Measurements from ENCODE around the gene FAF1. TPM values are rescaled to one million over a fixed set of nuclear protein-coding genes. Genes with fewer than 3 reads are reported as not detected.

Gene FAF1
- total and polyA plus RNA-seq, 4 donors: 8.6 to 45.0 (median 18.2) TPM

GRCh38 chr1:50702395-50702794 lies 257.7 kb downstream of the FAF1 start (continued):
- no peak for TF ChIP-seq REST (IDR thresholded peaks at IDR 0.05)
- no peak for TF ChIP-seq EGR1 (IDR thresholded peaks at IDR 0.05; ENCODE audit: low read depth in 2 of 2)
- TF ChIP-seq GABPA (IDR thresholded peaks at IDR 0.05 in 1 of 2, conservative IDR thresholded peaks at IDR 0.05 in 1 of 2): no peak
- TF ChIP-seq TAF1 (conservative IDR thresholded peaks at IDR 0.05): no peak

- TF ChIP-seq SP1 (IDR thresholded peaks at IDR 0.05) (no peak), RAD21 (IDR thresholded peaks at IDR 0.05) (no peak), ATF3 (IDR thresholded peaks at IDR 0.05) (no peak), RXRA (IDR thresholded peaks at IDR 0.05) (no peak), REST (IDR thresholded peaks at IDR 0.05) (no peak), CTCF (IDR thresholded peaks at IDR 0.05; ENCODE audit: low read depth, low read length, missing input control) (no peak), FOXA2 (IDR thresholded peaks at IDR 0.05) (no peak), EGR1 (IDR thresholded peaks at IDR 0.05; ENCODE audit: low read depth in 2 of 2) (no peak), FOXA1 (IDR thresholded peaks at IDR 0.05) (no peak), GABPA (IDR thresholded peaks at IDR 0.05 in 1 of 2, conservative IDR thresholded peaks at IDR 0.05 in 1 of 2) (no peak), YY1 (IDR thresholded peaks at IDR 0.05) (no peak), HNF4A (conservative IDR thresholded peaks at IDR 0.05) (no peak), MAX (IDR thresholded peaks at IDR 0.05) (no peak), NR2F2 (IDR thresholded peaks at IDR 0.05) (no peak), TAF1 (conservative IDR thresholded peaks at IDR 0.05) (no peak), HNF4G (IDR thresholded peaks at IDR 0.05) (no peak), ZBTB33 (IDR thresholded peaks at IDR 0.05) (no peak), JUND (IDR thresholded peaks at IDR 0.05) (no peak)
- Histone ChIP-seq H3K36me3 (ENCODE audit: control insufficient read depth in 4 of 4, insufficient read depth in 3 of 4, low read depth in 1 of 4, low read length in 3 of 4) (no peaks in the 10 kb centered on the region), H3K4me1 (ENCODE audit: control insufficient read depth in 4 of 4, insufficient read depth in 4 of 4, low read length in 3 of 4) (peaks cover 0 to 5% (median 1%) of the 10 kb centered on the region in 4 donors), H3K9ac (ENCODE audit: low read depth in 1 of 2, low read length in 2 of 2) (peak overlapping the region in 1 of 2 donors; percentile 14), H3K4me3 (ENCODE audit: low read depth in 1 of 3, low read length in 3 of 3) (no peak overlapping the region), H3K27me3 (ENCODE audit: control insufficient read depth in 4 of 4, insufficient read depth in 4 of 4, low read length in 3 of 4) (no peaks in the 10 kb centered on the region), H3K27ac (ENCODE audit: low read depth in 1 of 2, low read length in 2 of 2) (no peak overlapping the region), H3K9me3 (ENCODE audit: control insufficient read depth in 4 of 4, low read length in 3 of 4) (no peaks in the 10 kb centered on the region)
- 41% methylated on average over 1 of the region's 1 CpG for WGBS
- no peak for DNase-seq (ENCODE audit: low spot score)
Measured at GRCh38 chr1:50701706-50702317, 258.3 kb downstream of the FAF1 start.

Data from liver (tissue), 9 donors.